Measurements from ENCODE around the gene MAPK8IP1.
A peak's percentile ranks its signal among the peaks of the same experiment; 100 is the strongest.
"Not testable (repeated sequence)": the region's sequence is repeated elsewhere in the genome, so short reads cannot be mapped to it uniquely, and the experiment has no call there.

The MAPK8IP1 gene

GRCh38 chr11:45885274-45885920 lies at the start of gene MAPK8IP1:
MAPK8IP1 (plus strand) TSS chr11:45885651; CDS start chr11:45885821, 170 bp downstream.
- DNase-seq (ENCODE audit: low read depth, low spot score): no peak

GRCh38 chr11:45839204-45839603 lies 46.2 kb upstream of the MAPK8IP1 start:
- DNase-seq (ENCODE audit: low read depth, low spot score): no peak

DNA sequence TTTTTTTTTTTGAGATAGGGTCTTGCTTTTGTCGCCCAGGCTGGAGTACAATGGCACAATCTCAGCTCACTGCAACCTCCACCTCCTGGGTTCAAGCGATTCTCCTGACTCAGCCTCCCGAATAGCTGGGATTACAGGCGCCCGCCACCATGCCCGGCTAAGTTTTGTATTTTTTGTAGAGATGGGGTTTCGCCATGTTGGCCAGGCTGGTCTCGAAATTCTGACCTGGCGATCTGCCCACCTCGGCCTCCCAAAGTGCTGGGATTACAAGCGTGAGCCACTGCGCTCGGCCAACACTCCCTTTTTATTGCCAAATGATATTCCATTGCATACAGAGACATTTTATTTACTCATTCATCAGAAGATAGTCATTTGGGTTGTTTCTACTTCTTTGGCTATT lies 45.2 kb upstream of the MAPK8IP1 start:
- not testable (repeated sequence) for DNase-seq (ENCODE audit: low read depth, low spot score)

- no peak for DNase-seq (ENCODE audit: low read depth, low spot score)
Measured at GRCh38 chr11:45843158-45843924, 42.1 kb upstream of the MAPK8IP1 start.

GRCh38 chr11:45844822-45845578 lies 40.5 kb upstream of the MAPK8IP1 start:
- no peak for DNase-seq (ENCODE audit: low read depth, low spot score)

- DNase-seq (ENCODE audit: low read depth, low spot score): no peak
Measured at GRCh38 chr11:45846174-45846675, 39.2 kb upstream of the MAPK8IP1 start.

GRCh38 chr11:45846974-45847910 lies 38.2 kb upstream of the MAPK8IP1 start, which contains the start of gene CRY2:
CRY2 (plus strand) TSS chr11:45847475; CDS start chr11:45847491, 16 bp downstream.
- peak; percentile 69 for DNase-seq (ENCODE audit: low read depth, low spot score)

GRCh38 chr11:45847911-45848316 lies 37.5 kb upstream of the MAPK8IP1 start:
- no peak for DNase-seq (ENCODE audit: low read depth, low spot score)

GRCh38 chr11:45848654-45849081 lies 36.8 kb upstream of the MAPK8IP1 start:
- no peak for DNase-seq (ENCODE audit: low read depth, low spot score)

- DNase-seq (ENCODE audit: low read depth, low spot score): no peak
Measured at GRCh38 chr11:45850446-45850845, 35.0 kb upstream of the MAPK8IP1 start.

DNA sequence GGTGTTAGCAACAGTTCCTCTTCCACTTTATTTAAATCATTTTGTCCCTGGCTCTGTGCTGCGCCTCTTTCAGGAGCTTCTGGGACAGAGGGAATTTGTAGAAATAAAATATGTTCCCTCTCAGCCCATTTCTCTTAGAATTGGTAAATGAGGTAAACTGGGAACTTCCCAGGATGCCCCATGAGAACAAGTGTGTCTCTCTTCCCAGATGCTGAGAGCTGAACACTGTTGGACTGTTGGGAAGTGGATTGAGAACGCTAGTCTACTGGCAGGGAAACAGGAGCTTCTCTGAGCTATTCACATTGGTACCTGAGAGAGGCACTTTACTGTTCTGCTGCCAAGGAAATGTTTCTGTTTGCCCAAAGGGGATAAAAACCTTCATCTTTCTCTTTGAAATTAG lies 34.2 kb upstream of the MAPK8IP1 start:
- no peak for DNase-seq (ENCODE audit: low read depth, low spot score)

- DNase-seq (ENCODE audit: low read depth, low spot score): no peak
Measured at GRCh38 chr11:45852018-45852711, 33.3 kb upstream of the MAPK8IP1 start.

DNA sequence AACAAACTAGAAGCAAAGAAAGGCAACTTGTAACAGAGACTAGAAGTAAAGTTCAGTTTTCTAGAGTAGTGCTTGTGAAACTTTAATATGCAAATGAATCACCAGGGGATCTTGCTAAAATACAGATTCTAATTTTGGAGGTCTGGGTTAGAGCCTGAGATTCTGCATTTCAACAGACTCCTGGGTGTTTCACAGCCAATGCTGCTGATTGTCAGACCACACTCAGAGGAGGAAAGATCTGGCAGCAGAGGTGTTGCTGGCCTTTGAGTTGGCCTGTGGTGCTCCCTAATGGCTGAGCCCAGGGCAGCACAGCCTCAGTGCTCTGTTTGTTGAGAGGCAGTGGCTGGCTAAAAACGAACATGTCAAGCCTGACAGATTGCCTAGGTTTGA lies 32.7 kb upstream of the MAPK8IP1 start:
- no peak for DNase-seq (ENCODE audit: low read depth, low spot score)

- no peak for DNase-seq (ENCODE audit: low read depth, low spot score)
Measured at GRCh38 chr11:45853332-45854219, 31.9 kb upstream of the MAPK8IP1 start.

DNA sequence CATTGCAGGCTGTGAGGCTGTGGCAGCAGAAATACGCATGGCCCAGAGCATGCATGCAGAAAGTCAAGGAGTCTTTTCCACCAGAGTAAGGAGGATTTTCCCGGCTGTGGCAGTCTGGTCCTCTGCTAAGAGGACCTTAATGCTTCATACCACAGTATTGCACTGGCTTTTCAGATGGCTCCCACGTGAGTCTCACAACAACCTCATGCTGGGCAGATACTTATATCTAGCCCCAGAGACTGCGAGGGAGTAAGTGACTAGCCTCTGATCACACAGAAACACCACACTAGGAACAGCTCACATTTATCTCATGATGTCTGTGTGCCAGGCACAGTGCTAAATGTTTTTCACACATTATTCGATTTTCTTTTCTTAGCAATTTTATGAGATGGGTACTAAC lies 30.1 kb upstream of the MAPK8IP1 start:
- no peak for DNase-seq (ENCODE audit: low read depth, low spot score)

DNA sequence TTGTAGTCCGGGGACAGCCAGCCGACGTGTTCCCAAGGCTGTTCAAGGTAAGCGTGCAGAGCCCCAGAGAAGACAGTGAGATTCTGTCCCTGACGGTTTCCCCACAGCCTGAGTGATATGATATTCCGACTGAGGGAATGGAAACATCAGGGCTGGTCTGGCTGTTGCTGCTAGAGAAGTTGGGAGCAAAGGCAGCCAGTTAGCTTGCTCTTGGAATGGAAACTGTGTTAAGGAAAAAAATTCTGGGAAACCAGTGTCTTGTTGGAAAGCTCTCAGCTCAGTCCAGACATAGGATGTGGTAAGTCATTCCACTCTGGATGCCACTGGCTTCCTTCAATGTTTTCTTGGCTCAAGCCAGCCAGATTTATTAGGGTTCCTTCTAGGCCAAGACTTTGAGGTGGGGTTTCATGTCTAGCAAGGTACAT lies 29.4 kb upstream of the MAPK8IP1 start:
- DNase-seq (ENCODE audit: low read depth, low spot score): no peak

- no peak for DNase-seq (ENCODE audit: low read depth, low spot score)
Measured at GRCh38 chr11:45857961-45858474, 27.4 kb upstream of the MAPK8IP1 start.

GRCh38 chr11:45858751-45859398 lies 26.6 kb upstream of the MAPK8IP1 start:
- no peak for DNase-seq (ENCODE audit: low read depth, low spot score)
